G401.6 (cell line): ENCODE data around the gene NXPH1.

ENCODE experiments used
- FAIRE-seq: peaks from 2 replicates; lab custom pipeline; 2012; peaks lifted over from hg19 to GRCh38; lab: Jason Lieb, UNC

The NXPH1 gene

DNA sequence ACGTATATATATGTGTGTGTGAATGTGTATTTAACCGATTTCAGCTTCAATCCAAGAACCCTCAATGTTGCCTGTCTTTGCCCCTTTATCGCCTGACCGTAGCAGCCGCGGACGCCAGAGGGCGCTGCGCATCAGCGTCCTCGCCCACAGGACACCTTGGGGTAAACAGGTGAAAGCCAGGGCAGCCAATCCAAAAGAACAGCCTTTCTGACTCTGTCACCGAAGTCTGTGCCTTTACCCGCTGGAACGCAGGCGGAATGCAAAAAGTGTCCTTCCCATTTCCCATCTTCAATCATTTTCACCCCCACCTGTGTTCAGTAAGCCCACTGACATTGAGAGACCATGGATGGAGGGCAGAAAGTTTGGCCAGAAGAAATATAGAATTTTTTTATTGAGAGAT lies 3.6 kb downstream of the NXPH1 start:
- peak; percentile 41 for FAIRE-seq

- no peak for FAIRE-seq
Observed at GRCh38 chr7:8437606-8438005, 4.2 kb downstream of the NXPH1 start.

DNA sequence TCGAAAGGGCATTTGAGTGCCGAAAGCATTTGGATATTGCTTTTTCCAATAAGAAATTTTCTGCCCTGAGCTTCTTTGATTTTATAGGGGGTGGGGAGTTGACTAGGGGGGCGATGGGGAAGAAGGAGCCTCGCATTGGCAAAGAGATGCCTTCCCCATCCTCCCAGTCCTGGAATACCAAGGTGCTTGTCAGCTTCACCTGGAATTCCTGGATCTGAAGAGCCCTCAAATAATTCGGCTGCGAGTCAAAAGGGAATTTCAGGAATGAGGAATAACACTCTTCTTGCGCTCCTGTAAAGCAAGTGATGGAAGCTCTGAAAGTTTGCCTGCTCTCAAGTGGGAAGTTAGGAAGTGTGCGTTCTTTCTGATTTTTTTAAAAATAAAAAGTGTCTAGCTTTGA lies 7.3 kb downstream of the NXPH1 start:
- FAIRE-seq, result no peak

- no peak for FAIRE-seq
Observed at GRCh38 chr7:8441106-8441965, 7.9 kb downstream of the NXPH1 start.

DNA sequence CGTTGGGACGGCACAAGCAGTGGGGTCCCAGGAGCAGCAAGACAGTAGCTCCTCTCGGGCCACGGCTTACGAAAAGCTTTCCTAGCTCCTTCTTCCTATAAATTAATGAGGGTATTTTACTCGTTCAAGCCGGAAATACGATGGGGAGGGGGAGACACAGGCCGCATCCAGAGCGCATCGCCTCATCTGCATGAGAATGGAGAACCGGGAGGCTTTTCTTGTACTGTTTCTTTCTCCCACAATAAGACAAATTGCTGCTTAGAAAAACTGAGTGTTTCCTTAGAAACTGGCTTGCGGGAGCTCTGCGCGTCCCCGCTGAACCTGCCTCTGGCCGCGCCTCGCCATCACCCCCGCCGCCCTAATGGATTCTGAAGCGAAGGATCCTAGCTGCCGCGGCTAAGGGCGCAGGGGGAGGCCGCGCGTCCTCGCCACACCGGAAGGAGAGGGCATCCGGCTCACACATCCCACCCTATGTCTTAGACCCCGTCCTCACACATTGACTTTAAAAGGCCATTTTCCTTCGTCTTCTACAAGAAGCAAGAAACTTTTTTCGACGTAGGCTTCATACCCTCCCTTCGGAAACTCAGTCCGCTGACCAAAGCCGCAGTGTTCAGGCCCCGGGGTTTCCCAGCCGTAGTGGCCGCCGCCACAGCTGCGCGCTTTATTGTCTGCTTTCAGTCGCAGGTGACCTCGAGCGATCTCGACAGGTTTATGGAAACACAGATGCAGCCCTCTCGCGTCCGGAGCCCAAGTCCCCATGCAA lies 8.8 kb downstream of the NXPH1 start:
- no peak for FAIRE-seq

DNA sequence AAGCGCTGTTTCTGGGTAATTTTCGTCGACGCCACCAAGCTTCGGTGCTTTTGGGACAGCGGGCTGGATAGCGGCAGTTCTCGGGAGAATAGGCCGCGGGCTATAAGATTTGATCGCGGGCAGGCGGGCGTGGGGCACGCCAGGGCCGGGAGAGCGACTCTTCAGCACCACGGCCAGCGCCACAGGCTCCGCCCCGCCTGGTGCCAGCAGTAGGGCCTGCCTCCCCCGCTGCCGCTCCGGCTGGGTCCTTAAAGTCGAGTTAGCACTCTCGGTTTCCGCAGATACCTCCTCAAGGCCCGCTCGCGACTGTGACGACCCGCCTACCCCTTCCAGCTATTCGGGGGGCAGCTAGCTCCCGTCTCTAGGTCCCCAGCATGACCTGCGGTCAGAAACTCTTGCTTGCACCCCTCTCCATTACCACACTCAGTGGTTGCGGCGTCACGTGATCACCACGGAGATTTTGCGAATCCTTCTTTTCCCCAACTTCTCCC lies 9.4 kb downstream of the NXPH1 start:
- no peak for FAIRE-seq

DNA sequence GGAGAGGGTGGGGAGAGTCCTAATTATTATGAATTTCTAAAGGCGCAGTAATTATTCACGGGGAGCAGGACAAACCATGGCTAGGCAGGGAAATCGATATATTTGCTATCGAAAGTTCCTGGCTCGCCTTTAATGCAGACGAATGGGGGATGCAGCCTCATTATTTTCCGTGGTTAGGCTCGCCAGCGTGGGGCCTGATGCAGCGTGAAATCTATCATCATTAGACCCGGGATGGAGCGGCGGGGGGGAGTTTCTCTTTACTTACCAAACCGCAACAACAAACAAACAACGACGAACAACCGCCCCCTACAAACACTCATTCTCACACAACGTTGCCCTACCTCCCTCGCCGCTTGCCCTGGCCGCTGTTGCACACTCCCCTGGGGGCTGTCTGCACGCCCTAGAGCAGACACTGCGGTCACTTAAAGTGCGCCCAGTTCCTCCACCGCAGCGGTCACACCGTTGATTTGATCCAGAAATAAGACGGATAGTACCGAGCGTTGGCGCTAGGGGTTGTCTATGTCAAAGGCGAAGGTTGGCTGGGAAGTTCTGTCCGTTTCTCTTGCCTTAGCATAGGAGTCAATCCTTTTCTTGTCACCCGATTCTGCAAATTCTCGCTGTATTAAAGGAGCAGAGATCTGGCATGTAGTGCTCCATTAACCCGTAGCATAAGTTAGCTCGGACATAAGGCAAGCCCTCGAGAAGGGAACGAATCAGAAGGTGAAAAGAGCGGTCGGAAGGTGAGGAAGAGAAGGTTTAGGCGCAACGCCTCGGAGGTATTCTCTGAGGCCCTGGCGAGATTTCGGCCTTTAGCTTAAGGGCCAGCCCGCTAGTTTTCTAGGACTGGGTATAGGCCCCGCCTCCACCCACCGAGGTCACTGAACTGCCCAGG lies 10.4 kb downstream of the NXPH1 start:
- FAIRE-seq, result no peak

DNA sequence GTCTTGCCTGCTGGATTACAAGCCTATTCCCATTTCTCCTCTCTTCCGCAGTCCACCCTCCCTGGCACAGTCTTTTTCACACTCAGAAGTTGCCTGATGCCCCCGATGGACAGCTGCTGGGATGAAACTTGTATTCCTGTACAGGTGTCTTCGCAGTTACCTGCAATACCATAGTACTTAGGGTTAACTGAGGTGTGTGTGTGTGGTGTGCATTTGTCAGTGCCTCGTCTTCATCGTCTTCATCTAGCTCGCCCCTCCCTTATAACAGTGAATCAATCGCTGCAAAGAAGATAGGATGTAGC lies 11.0 kb downstream of the NXPH1 start:
- no peak for FAIRE-seq

DNA sequence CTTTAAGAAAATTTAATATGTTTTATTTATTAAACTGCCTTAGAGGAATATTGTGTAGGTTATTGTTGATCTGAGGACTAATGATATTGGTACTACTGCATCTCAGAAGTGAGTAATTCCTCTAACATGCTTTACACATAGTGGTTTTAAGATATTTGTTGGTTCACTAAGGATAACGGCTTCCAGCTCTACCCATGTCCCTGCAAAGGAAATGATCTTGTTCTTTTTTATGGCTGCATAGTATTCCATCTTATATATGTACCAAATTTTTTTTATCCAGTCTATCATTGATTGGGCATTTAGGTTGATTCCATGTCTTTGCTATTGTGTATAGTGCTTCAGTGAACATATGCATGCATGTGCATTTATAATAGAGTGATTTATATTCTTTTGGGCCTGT lies 20.1 kb downstream of the NXPH1 start:
- no peak for FAIRE-seq

DNA sequence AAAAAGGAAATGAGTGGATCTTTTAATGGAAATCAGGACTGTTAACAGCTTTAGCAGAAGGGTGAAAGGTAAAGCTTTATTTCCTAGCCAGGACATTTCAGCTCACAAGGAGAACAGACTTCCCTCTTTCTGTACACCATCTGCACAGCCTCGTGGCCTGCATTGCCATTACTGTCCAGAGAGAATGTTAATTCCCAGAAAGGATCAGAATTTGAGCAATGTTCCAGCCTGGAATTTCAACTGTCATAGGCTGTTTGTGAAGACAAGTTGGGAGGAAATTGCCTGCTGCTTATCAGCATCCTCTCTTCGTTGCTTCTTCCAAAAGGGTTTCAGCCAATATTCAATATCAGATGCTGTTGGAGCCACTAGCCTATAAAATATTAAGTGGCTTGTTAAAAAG lies 22.0 kb downstream of the NXPH1 start:
- FAIRE-seq, result no peak

GRCh38 chr7:8462309-8462708 lies 28.9 kb downstream of the NXPH1 start:
- FAIRE-seq, result no peak

GRCh38 chr7:8465338-8465737 lies 31.9 kb downstream of the NXPH1 start:
- FAIRE-seq, result no peak

- no peak for FAIRE-seq
Observed at GRCh38 chr7:8480527-8480926, 47.1 kb downstream of the NXPH1 start.

- FAIRE-seq, result no peak
Observed at GRCh38 chr7:8481096-8481495, 47.7 kb downstream of the NXPH1 start.

DNA sequence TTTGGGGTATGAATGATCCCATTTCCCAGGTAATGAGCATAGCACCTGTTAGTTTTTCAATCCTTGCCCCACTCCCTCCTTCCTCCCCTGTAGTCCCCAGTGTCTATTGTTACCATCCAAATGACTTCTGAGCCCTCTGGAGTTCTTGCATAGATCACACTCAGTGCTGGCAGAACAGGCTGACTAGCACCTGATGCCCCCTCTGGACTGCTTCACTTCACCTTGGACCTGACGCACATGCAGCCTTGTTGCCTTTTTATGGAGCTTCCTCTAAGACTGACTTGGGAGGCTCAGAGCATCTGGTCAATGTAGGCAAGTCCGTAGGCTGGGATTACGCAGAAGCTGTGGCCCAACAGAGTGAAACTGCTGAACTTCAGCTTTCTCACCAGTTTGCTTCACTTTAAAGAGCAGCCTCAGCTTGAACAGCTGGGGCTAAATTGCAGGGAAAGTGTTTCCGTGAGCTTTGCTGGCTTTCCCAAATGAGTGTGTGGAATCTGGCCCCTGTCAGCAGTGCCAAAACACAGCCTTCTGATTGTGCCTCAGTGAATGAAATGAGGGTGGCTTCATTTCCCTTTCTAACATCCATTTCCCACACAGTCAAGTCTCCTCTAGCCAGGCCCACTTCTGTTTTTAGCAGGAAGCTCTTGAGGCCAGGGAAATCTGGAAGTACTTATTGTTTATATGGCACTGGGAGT lies 48.5 kb downstream of the NXPH1 start:
- FAIRE-seq, result no peak

GRCh38 chr7:8490391-8491045 lies 57.1 kb downstream of the NXPH1 start:
- FAIRE-seq, result no peak

DNA sequence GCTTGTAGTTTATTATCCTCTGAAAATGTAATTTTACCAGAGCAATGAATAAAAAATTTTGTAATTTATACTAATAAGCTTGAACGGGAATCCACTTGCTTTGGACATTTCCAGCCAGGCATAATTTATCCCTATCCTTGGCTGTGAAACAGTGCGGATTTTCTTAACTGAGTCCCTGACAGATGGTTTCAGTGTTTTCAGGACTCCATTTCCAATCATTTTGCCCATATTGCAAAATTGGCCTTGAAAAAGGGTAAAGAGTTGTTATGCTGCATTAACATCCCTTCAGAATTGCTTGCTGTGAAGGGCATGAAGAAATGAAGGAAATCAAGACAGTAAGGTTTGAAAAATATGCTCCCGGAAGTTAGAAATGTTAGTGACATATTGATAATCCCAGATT lies 57.7 kb downstream of the NXPH1 start:
- FAIRE-seq, result no peak

GRCh38 chr7:8491544-8492489 lies 58.4 kb downstream of the NXPH1 start:
- no peak for FAIRE-seq

DNA sequence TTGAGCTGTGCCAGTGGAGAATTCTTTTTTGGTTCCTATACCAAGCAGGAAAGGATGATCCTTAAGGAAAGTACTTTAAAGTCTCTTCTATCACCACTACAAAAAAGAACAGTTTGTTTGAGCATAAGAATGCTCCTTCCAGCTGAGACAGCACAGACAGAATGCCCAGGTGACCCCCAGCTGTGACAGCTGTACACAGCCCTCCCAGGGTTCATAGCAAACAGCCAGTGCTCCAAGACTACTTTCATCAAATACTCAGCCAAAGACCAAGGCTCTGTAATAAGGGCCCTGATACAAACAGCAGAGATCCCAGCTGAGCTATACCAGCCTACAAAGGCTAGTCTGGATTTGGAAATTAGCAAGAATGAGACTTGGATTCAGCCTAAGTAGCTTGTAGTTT lies 65.7 kb downstream of the NXPH1 start:
- no peak for FAIRE-seq

DNA sequence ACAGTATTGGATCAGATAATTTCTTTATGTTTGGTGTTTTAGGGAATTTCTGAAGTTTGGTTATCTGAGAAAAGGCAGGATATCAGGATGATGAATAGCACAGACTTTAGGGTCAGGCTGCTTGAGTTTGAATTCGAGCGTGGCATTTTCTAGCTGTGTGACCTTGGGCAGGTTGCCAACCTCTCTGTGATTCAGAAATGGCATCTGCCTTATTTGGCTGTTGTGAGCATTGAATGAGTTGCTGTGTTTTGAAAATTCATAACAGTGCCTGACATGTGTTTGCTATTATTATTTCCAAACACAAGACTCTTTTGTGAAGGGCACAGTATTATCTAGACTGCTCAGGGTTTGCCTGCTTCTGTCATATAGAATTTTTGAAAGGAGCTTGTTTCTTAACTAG lies 66.9 kb downstream of the NXPH1 start:
- no peak for FAIRE-seq
